K562 (cell line): ENCODE data around the gene TMC8. TPM values are rescaled to one million over a fixed set of nuclear protein-coding genes. Genes with fewer than 3 reads are reported as not detected.

Experiments used
- BACH1 ChIP-seq: fragments of 200-800 bp; sonication (Bioruptor generic); IDR thresholded peaks from 2 replicates; pipeline ENCODE4 v1.6.1; 2016; ENCODE audit warnings: missing genetic modification characterization, missing compliant biosample characterization
- EGR1 ChIP-seq: fragments of 450-650 bp; conservative IDR thresholded peaks from 2 replicates; pipeline ENCODE4 v1.6.1; 2017; ENCODE audit warnings: mild to moderate bottlenecking
- ELF1 ChIP-seq: fragments of 200-800 bp; sonication (Bioruptor generic); IDR thresholded peaks from 2 replicates; pipeline ENCODE4 v1.6.1; 2016; ENCODE audit warnings: missing genetic modification characterization, missing compliant biosample characterization
- EP400 ChIP-seq: fragments of 450-650 bp; IDR thresholded peaks from 2 replicates; pipeline ENCODE4 v1.6.1; 2017; ENCODE audit warnings: antibody characterized with exemption, mild to moderate bottlenecking, moderate library complexity
- ESRRA ChIP-seq: fragments of 450-650 bp; IDR thresholded peaks from 2 replicates; pipeline ENCODE4 v1.6.1; 2014; ENCODE audit warnings: low read depth, mild to moderate bottlenecking, moderate library complexity, borderline replicate concordance
- PHB2 ChIP-seq: fragments of 450-650 bp; IDR thresholded peaks from 2 replicates; pipeline ENCODE4 v1.6.1; 2017; ENCODE audit warnings: low read depth
- RBBP5 ChIP-seq: fragments of 200-600 bp; sonication (generic); IDR thresholded peaks from 2 replicates; pipeline ENCODE4 v1.6.1; 2012; ENCODE audit warnings: borderline replicate concordance, mild to moderate bottlenecking, low read length, control low read depth, inconsistent platforms; ENCODE audit not compliant: insufficient read depth, poor library complexity, severe bottlenecking
- TEAD2 ChIP-seq: fragments of 450-650 bp; IDR thresholded peaks from 2 replicates; pipeline ENCODE4 v1.6.1; 2016; ENCODE audit warnings: missing genetic modification characterization, control low read depth, missing compliant biosample characterization
- polyA plus RNA-seq, 8 experiments: library from polyadenylated mRNA; depleted of rRNA in 4 of 8; stranded (reverse) in 5 of 8; unstranded in 3 of 8; fragments of >200 nt; fragmentation: Nextera tagmentation in 2 of 8; fragmentation: Illumina TruSeq in 1 of 8; extraction: Ambion mirVana in 2 of 8; extraction: Trizol in 1 of 8; gene quantifications; 2 replicates each; pipeline versions ENCODE4 v1.2.1 to v1.2.3, GENCODE V29; 2011 to 2014; ENCODE audit warnings: inconsistent platforms in 1 of 8, missing spikeins in 1 of 8
- total RNA-seq, 7 experiments: library from RNA; depleted of rRNA in 6 of 7; stranded (reverse); fragments of >200 nt in 6 of 7; fragmentation: Illumina TruSeq in 2 of 7; extraction: Trizol in 2 of 7; gene quantifications; 2 replicates each; pipeline versions ENCODE4 v1.2.1 to v1.2.3, GENCODE V29; 2011 to 2021; ENCODE audit warnings: low replicate concordance in 1 of 7
- TF ChIP-seq, protein P1 (sequence below), 2 experiments: fragments of 450-650 bp; IDR thresholded peaks; 2 replicates each; pipeline ENCODE4 v1.6.1; 2016
- TF ChIP-seq, protein P2 (sequence below): fragments of 200-400 bp; formaldehyde crosslinking; IDR thresholded peaks from 2 replicates; pipeline ENCODE4 v1.6.1; 2017; ENCODE audit warnings: mild to moderate bottlenecking, low read depth, low read length, moderate library complexity
- TF ChIP-seq, protein P3 (sequence below): fragments of 450-650 bp; formaldehyde crosslinking; IDR thresholded peaks from 2 replicates; pipeline ENCODE4 v1.4.0; 2020; ENCODE audit warnings: mild to moderate bottlenecking
- TF ChIP-seq, protein P4 (sequence below): fragments of 250-450 bp; sonication (Bioruptor Pico); IDR thresholded peaks from 2 replicates; pipeline ENCODE4 v1.8.0; 2022; ENCODE audit warnings: moderate library complexity, mild to moderate bottlenecking, inconsistent platforms
- TF ChIP-seq, protein P5 (sequence below): sonication (generic); formaldehyde crosslinking; IDR thresholded peaks from 2 replicates; pipeline ENCODE4 v1.8.0; 2023; ENCODE audit warnings: mild to moderate bottlenecking, missing genetic modification reagents
- TF ChIP-seq, protein P6 (sequence below): sonication (generic); formaldehyde crosslinking; IDR thresholded peaks from 2 replicates; pipeline ENCODE4 v1.9.0; 2022; ENCODE audit warnings: mild to moderate bottlenecking, missing genetic modification reagents

The TMC8 gene
- total and polyA plus RNA-seq, 9 of the 15 experiments (the other 6 are each of a cell fraction or from before 2014, with no cell fraction given): 0.13 to 10.9 (median 2.8) TPM

DNA sequence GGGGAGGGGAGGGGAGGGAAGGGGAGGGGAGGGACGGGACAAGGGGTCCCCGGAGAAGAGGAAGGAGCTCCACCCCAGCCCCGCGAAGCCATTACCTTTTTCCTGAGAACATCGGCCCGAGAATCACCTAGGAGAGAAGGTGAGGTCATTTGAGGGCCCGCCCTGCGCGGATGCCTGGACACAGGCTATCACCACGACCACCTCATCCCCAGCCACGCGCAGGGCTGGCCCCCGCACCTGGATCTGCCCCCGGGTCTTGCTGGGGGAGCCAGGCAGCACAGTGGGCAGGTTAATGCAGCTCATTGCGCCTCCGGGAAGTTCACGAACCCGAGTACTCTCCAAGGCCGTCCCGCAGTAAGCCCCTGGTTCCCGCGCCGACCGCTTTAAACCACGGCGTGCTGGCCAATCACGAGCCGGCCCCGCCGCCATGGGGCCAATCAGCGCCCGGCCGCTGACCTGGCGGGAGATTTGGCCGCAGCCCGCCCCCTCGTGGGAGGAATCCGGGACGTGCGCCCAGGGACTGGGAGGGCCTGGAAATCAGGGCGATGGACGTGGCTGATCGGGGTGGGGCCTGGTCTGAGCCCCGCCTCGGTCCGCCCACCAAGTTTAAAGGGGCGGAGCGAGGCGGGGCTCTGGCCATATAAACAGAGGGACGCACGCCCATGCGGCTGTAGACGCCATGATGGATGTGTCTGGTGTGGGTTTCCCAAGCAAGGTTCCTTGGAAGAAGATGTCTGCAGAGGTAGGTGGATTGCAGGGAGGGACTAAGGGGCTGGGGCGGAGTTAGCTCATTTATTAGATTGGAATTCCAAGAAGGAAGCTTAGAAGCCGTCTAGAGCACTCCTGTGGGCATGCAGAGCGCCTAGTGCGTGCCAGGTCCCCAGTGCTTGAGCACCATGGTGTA, 56.4 kb downstream of the TMC8 start, which contains the start of the genes AFMID and TK1 (continued):
- no peak for TF ChIP-seq ELF1
- peak; percentile 100 for TF ChIP-seq TEAD2 (tag)
- no peak for TF ChIP-seq RBBP5
- TF ChIP-seq EP400: peak; percentile 98
- TF ChIP-seq, protein P1, sequence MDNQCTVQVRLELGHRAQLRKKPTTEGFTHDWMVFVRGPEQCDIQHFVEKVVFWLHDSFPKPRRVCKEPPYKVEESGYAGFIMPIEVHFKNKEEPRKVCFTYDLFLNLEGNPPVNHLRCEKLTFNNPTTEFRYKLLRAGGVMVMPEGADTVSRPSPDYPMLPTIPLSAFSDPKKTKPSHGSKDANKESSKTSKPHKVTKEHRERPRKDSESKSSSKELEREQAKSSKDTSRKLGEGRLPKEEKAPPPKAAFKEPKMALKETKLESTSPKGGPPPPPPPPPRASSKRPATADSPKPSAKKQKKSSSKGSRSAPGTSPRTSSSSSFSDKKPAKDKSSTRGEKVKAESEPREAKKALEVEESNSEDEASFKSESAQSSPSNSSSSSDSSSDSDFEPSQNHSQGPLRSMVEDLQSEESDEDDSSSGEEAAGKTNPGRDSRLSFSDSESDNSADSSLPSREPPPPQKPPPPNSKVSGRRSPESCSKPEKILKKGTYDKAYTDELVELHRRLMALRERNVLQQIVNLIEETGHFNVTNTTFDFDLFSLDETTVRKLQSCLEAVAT (IDR thresholded peaks at IDR 0.05): peak; percentile 89
- TF ChIP-seq BACH1 (tag): no peak
- TF ChIP-seq, protein P2, sequence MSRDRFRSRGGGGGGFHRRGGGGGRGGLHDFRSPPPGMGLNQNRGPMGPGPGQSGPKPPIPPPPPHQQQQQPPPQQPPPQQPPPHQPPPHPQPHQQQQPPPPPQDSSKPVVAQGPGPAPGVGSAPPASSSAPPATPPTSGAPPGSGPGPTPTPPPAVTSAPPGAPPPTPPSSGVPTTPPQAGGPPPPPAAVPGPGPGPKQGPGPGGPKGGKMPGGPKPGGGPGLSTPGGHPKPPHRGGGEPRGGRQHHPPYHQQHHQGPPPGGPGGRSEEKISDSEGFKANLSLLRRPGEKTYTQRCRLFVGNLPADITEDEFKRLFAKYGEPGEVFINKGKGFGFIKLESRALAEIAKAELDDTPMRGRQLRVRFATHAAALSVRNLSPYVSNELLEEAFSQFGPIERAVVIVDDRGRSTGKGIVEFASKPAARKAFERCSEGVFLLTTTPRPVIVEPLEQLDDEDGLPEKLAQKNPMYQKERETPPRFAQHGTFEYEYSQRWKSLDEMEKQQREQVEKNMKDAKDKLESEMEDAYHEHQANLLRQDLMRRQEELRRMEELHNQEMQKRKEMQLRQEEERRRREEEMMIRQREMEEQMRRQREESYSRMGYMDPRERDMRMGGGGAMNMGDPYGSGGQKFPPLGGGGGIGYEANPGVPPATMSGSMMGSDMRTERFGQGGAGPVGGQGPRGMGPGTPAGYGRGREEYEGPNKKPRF: no peak
- TF ChIP-seq, protein P3, sequence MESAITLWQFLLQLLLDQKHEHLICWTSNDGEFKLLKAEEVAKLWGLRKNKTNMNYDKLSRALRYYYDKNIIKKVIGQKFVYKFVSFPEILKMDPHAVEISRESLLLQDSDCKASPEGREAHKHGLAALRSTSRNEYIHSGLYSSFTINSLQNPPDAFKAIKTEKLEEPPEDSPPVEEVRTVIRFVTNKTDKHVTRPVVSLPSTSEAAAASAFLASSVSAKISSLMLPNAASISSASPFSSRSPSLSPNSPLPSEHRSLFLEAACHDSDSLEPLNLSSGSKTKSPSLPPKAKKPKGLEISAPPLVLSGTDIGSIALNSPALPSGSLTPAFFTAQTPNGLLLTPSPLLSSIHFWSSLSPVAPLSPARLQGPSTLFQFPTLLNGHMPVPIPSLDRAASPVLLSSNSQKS (CRISPR knock-in tag): no peak
- peak; percentile 81 for TF ChIP-seq EGR1
- TF ChIP-seq ESRRA: peak; percentile 83; the same call in 1 of the 2 replicates
- TF ChIP-seq, protein P4, sequence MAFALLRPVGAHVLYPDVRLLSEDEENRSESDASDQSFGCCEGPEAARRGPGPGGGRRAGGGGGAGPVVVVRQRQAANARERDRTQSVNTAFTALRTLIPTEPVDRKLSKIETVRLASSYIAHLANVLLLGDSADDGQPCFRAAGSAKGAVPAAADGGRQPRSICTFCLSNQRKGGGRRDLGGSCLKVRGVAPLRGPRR: peak; percentile 31; the same call in 1 of the 2 replicates
- TF ChIP-seq, protein P5, sequence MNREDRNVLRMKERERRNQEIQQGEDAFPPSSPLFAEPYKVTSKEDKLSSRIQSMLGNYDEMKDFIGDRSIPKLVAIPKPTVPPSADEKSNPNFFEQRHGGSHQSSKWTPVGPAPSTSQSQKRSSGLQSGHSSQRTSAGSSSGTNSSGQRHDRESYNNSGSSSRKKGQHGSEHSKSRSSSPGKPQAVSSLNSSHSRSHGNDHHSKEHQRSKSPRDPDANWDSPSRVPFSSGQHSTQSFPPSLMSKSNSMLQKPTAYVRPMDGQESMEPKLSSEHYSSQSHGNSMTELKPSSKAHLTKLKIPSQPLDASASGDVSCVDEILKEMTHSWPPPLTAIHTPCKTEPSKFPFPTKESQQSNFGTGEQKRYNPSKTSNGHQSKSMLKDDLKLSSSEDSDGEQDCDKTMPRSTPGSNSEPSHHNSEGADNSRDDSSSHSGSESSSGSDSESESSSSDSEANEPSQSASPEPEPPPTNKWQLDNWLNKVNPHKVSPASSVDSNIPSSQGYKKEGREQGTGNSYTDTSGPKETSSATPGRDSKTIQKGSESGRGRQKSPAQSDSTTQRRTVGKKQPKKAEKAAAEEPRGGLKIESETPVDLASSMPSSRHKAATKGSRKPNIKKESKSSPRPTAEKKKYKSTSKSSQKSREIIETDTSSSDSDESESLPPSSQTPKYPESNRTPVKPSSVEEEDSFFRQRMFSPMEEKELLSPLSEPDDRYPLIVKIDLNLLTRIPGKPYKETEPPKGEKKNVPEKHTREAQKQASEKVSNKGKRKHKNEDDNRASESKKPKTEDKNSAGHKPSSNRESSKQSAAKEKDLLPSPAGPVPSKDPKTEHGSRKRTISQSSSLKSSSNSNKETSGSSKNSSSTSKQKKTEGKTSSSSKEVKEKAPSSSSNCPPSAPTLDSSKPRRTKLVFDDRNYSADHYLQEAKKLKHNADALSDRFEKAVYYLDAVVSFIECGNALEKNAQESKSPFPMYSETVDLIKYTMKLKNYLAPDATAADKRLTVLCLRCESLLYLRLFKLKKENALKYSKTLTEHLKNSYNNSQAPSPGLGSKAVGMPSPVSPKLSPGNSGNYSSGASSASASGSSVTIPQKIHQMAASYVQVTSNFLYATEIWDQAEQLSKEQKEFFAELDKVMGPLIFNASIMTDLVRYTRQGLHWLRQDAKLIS (CRISPR knock-in tag): peak; percentile 81; the same call in 1 of the 2 replicates
- TF ChIP-seq PHB2: no peak
- TF ChIP-seq, protein P6, sequence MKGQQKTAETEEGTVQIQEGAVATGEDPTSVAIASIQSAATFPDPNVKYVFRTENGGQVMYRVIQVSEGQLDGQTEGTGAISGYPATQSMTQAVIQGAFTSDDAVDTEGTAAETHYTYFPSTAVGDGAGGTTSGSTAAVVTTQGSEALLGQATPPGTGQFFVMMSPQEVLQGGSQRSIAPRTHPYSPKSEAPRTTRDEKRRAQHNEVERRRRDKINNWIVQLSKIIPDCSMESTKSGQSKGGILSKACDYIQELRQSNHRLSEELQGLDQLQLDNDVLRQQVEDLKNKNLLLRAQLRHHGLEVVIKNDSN (CRISPR knock-in tag): peak; percentile 81
